ENCODE data around the gene ALAS1.

GRCh38 chr3:52197499-52197841 lies 490 bp upstream of the ALAS1 start:
- TF ChIP-seq CTCF (IDR thresholded peaks at IDR 0.05) (no peak), POLR2A (IDR thresholded peaks at IDR 0.05) (no peak)
